Neuron (in vitro differentiated cells): ENCODE measurements around the gene IFNL2.
"Not testable (repeated sequence)": the region's sequence is repeated elsewhere in the genome, so short reads cannot be mapped to it uniquely, and the experiment has no call there.

Experiments
- H2AFZ ChIP-seq: one replicate; pipeline ENCODE4 v1.6.1; 2013; ENCODE audit warnings: low read depth, mild to moderate bottlenecking, inconsistent platforms, low read length, moderate library complexity
- H3K27me3 ChIP-seq: one replicate; pipeline ENCODE4 v1.6.1; 2013; ENCODE audit warnings: low read length; ENCODE audit not compliant: insufficient read depth
- H3K36me3 ChIP-seq: one replicate; pipeline ENCODE4 v1.6.1; 2013; ENCODE audit warnings: low read length; ENCODE audit not compliant: insufficient read depth
- H3K4me1 ChIP-seq: one replicate; pipeline ENCODE4 v1.6.1; 2013; ENCODE audit warnings: low read length; ENCODE audit not compliant: insufficient read depth
- H3K4me3 ChIP-seq: 2 replicates; pipeline ENCODE4 v1.5.1; 2013; ENCODE audit warnings: mild to moderate bottlenecking, low read length, moderate library complexity
- H3K9me3 ChIP-seq: one replicate; pipeline ENCODE4 v1.6.1; 2013; ENCODE audit warnings: low read length

The IFNL2 gene

DNA sequence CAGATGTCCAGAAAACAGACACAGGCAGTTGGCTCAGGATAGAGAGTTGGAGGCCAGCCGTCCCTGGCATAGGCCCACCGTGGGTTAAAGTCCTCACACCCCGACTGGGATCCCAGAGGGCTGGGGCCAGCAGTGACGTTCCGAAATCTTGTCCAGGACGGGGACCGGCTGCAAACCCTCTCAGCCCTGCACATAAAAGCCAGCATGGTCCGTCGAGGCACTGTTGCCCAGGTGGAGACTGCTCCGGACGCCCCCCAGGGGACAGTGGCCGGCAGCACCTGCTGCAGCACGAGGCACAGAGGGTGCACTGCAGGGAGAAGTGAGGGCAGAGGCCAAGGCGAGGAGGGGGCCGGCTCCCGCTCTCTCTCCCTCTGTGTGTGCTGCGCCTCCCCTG lies 4.3 kb upstream of the IFNL2 start:
- no peak overlapping the region for H3K4me3 ChIP-seq
- H3K27me3 ChIP-seq = peaks cover 47% of the 10 kb centered on the region
- no peaks in the 10 kb centered on the region for H3K36me3 ChIP-seq

DNA sequence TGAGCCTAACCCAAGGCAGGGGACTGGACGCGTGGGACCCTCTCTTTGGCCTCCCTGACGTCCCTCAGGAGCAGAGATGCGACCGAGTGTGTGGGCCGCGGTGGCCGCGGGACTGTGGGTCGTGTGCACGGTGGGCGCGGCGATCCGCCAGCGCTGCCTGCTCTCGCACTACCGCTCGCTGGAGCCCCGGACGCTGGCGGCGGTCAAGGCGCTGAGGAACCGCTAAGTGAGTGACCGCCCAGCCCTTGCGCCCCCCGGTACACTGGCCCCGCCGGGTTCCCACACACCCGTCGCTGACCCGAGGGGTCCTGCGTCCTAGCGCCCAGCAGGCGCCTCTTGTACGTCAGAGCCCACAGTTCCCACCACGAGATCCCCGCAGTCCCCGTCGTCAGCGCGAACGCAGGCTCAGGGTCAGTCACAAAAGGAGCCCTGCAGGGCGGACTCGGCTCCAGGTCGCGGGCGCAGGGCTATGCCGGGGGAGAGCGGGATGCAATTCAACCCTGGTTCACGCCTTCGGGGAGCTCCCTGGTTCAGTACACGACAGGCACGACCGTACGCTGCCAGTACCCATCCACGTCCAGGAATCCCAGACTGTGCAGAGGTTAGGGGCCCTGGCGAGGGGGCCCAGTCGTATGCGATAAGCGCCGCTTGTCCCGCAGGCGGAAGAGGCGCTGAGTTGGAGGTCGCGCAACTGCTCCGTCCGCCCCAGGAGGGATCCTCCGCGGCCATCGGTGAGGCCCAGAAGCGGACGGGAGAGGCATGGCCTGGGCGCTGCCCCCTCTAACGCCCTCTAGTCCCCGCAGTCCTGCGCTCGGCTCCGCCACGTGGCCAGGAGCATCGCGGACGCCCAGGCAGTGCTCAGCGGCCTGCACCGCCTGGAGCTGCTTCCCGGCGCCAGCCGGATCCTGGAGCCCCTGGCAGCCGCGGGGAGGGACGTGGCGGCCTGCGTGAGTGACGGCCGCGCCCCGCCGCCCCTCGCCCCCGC lies 3.6 kb upstream of the IFNL2 start:
- no peak overlapping the region for H3K4me3 ChIP-seq
- H3K27me3 ChIP-seq = peaks cover 47% of the 10 kb centered on the region
- peak overlapping the region; percentile 37 for H2AFZ ChIP-seq
- no peaks in the 10 kb centered on the region for H3K9me3 ChIP-seq
- no peaks in the 10 kb centered on the region for H3K4me1 ChIP-seq
- H3K36me3 ChIP-seq = no peaks in the 10 kb centered on the region

More for the DNA sequence above, 4.3 kb upstream of the IFNL2 start:
- H3K9me3 ChIP-seq = no peaks in the 10 kb centered on the region
- H2AFZ ChIP-seq = no peak overlapping the region
- no peaks in the 10 kb centered on the region for H3K4me1 ChIP-seq

DNA sequence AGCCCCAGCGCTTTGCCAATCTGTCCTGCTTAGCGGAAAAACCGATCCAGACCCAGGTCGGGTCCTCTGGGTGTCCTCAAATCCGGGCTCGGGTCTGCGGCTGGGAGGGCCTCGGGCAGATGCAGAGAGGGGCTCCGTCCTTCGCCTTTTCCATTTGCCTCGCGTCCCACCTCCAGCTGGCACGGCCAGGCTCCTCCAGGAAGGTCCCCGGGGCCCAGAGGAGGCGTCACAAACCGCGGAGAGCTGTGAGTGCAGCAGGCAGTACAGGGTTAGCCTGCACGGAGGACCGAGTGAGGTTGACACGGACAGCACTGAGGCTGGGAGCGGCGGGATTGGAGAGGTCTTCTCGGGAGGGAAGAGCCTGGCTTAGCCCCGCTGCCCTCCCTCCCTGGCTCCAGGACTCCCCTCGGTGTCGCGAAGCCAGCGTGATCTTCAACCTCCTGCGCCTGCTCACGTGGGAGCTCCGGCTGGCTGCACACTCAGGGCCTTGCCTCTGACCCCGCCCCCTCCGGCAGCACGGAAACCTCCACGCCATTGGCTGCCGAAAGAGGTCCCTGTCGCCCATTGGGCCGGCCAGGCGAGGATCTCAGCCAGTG lies 2.8 kb upstream of the IFNL2 start:
- no peak overlapping the region for H3K4me3 ChIP-seq
- H3K4me1 ChIP-seq = no peaks in the 10 kb centered on the region
- no peak overlapping the region for H2AFZ ChIP-seq
- H3K27me3 ChIP-seq = peaks cover 44% of the 10 kb centered on the region
- no peaks in the 10 kb centered on the region for H3K9me3 ChIP-seq
- H3K36me3 ChIP-seq = no peaks in the 10 kb centered on the region

DNA sequence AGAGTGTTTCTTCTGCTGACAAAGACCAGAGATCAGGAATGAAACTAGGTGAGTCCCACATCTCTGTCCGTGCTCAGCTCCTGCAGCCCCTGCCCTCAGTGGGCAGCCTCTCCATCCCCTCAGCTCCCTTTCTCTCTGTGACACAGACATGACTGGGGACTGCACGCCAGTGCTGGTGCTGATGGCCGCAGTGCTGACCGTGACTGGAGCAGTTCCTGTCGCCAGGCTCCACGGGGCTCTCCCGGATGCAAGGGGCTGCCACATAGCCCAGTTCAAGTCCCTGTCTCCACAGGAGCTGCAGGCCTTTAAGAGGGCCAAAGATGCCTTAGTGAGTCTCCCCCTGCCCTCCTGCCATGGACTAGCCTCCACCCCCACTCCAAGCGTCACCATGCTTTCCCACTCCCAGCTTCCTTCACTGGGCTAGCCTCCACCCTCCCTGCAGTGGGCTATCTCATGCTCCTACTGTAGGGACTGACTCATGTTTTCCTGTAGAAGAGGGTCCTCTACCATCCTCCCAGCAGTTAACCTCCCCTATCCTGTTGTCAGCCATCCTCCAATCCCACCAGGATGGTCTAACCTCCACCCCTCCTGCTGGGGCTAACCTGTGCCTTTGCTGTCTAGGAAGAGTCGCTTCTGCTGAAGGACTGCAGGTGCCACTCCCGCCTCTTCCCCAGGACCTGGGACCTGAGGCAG lies 481 bp downstream of the IFNL2 start:
- H3K9me3 ChIP-seq, H2AFZ ChIP-seq, H3K4me1 ChIP-seq, H3K36me3 ChIP-seq, H3K4me3 ChIP-seq: not testable (repeated sequence)
- peaks cover 33% of the 10 kb centered on the region for H3K27me3 ChIP-seq

DNA sequence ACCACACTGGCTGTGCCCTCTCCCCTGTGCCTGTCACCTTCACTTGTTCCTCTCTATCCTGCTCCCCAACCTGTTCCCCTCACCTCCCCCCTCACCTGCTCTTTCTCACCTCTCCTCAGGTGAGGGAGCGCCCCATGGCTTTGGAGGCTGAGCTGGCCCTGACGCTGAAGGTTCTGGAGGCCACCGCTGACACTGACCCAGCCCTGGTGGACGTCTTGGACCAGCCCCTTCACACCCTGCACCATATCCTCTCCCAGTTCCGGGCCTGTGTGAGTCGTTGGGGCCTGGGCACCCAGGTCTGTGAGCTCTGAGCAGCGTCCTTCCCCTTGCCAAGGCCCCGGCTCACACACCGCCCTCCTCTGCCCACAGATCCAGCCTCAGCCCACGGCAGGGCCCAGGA lies 1.2 kb downstream of the IFNL2 start:
- not testable (repeated sequence) for H3K9me3 ChIP-seq, H3K4me3 ChIP-seq, H2AFZ ChIP-seq, H3K36me3 ChIP-seq, H3K4me1 ChIP-seq
- peaks cover 27% of the 10 kb centered on the region for H3K27me3 ChIP-seq

DNA sequence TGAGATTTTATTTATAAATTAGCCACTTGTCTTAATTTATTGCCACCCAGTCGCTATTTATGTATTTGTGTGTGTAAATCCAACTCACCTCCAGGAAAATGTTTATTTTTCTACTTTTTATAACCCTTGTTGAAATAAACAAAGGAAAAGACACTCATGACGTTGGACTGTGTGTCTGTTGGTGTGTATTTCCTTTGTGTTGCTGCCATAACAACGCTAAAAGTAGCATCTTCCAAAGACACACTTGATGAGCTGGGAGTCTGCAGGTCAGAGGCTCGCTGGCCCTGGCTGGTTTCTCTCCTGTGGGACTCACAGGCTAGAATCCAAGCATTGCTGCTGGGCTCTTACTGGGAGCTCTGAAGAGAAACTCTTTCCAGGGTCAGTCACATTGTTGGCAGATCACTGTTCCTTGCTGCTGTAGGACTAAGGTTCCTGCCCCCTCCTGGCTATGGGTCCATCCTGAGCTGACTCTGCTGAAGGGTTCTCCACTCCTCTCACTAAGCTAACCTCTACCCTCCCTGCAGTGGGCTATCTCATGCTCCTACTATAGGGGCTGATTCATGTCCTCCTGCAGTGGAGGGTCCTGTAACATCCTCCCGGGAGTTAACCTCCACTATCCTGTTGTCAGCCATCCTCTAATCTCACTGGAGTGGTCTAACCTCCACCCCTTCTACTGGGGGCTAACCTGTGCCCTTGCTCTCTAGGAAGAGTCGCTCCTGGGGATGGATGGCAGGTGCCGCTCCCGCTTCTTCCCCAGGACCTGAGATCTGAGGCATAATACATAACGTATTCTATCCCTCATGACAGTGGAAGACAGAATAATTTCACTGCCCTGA lies 2.1 kb downstream of the IFNL2 start:
- Histone ChIP-seq H3K9me3 (no peaks in the 10 kb centered on the region), H2AFZ (no peak overlapping the region), H3K4me1 (no peaks in the 10 kb centered on the region), H3K27me3 (peaks cover 18% of the 10 kb centered on the region), H3K4me3 (no peak overlapping the region), H3K36me3 (no peaks in the 10 kb centered on the region)

DNA sequence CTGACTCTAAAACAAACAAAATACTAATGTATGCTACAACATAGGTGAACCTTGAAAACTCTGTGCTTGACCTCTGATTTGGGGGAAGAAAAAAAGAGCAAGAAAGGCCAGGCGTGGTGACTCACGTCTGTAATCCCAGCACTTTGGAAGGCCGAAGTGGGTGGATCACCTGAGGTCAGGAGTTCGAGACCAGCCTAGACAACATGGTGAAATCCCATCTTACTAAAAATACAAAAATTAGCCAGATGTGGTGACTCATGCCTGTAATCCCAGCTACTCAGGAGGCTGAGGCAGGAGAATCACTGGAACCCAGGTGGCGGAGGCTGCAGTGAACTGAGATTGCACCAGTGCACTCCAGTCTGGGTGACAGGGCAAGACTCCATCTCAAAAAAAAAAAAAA lies 5.7 kb downstream of the IFNL2 start:
- peaks cover 17% of the 10 kb centered on the region for H3K27me3 ChIP-seq
- H3K9me3 ChIP-seq, H3K4me3 ChIP-seq, H2AFZ ChIP-seq, H3K4me1 ChIP-seq, H3K36me3 ChIP-seq: not testable (repeated sequence)

DNA sequence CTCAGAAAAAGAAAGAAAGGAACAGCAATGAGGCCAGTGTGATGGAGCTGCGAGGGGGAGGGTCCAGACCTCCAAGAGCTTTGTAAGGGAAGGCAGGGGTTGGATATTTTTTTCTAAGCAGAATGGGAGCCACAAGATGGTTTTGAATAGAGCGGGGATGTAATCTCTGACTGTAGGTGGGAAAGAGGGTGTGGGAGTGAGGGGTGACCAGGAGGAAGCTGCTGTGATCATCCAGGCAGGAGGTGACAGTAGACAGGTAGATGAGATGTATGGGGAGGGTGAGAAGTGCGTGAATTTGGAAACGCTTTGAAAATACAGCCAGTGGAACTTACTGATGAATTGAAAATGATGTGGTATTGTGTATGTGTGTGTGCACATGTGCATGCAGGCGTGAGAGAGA lies 7.4 kb downstream of the IFNL2 start:
- H3K4me1 ChIP-seq = no peaks in the 10 kb centered on the region
- no peak overlapping the region for H3K4me3 ChIP-seq
- H2AFZ ChIP-seq = no peak overlapping the region
- H3K36me3 ChIP-seq = no peaks in the 10 kb centered on the region
- H3K9me3 ChIP-seq = peaks cover 3% of the 10 kb centered on the region
- peaks cover 18% of the 10 kb centered on the region for H3K27me3 ChIP-seq

DNA sequence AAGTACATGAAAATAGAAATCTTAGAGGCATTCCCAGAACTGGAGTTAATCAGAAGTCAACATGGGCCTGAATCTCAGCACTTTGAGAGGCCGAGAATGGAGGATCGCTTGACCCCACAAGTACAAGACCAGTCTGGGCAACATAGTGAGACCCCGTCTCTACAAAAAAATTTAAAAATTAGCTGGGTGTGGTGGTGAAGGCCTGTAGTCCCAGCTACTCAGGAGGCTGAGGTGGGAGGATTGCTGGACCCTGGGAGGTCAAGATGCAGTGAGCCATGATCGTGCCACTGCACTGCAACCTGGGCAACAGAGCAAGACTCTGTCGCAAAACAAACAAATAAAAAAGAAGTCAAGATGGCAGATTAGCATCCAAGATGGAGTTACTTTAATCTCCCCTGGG lies 8.5 kb downstream of the IFNL2 start:
- H3K9me3 ChIP-seq = peaks cover 6% of the 10 kb centered on the region
- H3K36me3 ChIP-seq = no peaks in the 10 kb centered on the region
- H3K4me1 ChIP-seq = no peaks in the 10 kb centered on the region
- H2AFZ ChIP-seq = no peak overlapping the region
- peaks cover 17% of the 10 kb centered on the region for H3K27me3 ChIP-seq
- H3K4me3 ChIP-seq = no peak overlapping the region

DNA sequence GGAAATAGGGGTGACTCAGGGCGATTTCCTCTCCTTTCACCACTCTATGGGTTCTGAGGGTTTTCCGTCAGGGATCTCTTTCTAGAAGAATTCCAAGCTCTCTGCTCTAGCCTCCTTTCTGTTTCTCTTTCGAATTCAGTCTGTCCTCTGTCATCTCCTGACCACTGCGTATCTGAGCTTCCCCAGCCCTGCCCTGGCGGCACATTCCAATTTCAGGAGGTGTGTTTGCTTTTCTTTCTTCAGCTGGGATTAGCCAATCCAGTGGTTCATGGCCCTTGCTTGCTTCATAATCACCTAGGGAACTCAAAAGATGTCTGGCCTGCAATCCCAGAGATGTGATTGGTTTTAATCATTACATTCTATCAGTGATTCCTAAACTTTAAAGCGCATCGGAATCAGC lies 9.4 kb downstream of the IFNL2 start:
- no peaks in the 10 kb centered on the region for H3K36me3 ChIP-seq
- no peak overlapping the region for H2AFZ ChIP-seq
- peaks cover 6% of the 10 kb centered on the region for H3K9me3 ChIP-seq
- H3K27me3 ChIP-seq = peaks cover 17% of the 10 kb centered on the region
- no peak overlapping the region for H3K4me3 ChIP-seq
- no peaks in the 10 kb centered on the region for H3K4me1 ChIP-seq

DNA sequence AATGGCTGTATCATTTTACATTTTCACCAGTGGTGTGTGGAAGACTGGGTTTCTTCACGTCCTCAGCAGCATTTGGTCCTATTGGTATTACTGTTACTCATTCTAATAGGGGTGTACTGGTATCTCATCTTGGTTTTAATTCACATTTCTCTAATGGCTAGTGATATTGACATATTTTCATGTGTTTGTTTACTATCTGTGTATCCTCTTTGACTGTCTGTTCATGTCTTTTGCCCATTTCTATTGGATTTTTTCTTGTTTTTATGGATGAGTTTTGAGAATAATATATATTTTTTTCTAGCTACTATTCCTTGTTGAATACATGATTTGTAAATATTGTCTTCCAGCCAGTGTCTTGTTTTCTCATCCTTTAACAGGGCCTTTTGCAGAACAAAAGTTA lies 13.8 kb downstream of the IFNL2 start:
- Histone ChIP-seq H3K4me3 (no peak overlapping the region), H3K36me3 (no peaks in the 10 kb centered on the region), H3K4me1 (no peaks in the 10 kb centered on the region), H3K9me3 (peaks cover 6% of the 10 kb centered on the region), H2AFZ (no peak overlapping the region), H3K27me3 (peaks cover 5% of the 10 kb centered on the region)

DNA sequence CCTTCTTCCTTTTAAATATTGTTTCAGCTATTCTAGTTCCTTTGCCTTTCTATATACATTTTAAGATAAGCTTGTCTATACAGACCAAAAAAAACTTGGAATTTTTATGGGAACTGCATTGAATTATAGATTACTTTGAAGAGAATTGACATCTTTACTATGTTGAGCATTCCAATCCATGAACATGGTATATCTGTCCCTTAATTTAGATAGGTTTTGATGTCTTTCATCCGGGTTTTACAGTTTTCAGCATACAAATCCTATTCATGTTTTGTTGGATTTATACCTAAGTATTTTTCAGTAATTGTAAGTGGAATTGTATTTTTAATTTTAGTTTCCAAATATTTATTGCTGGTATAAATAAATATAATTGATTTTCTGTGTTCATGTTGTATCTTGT lies 15.8 kb downstream of the IFNL2 start:
- H3K27me3 ChIP-seq = peaks cover 5% of the 10 kb centered on the region
- H3K4me1 ChIP-seq = no peaks in the 10 kb centered on the region
- no peak overlapping the region for H3K4me3 ChIP-seq
- H2AFZ ChIP-seq = no peak overlapping the region
- H3K9me3 ChIP-seq = peaks cover 6% of the 10 kb centered on the region
- no peaks in the 10 kb centered on the region for H3K36me3 ChIP-seq
